ENCODE data around the gene BAIAP3.

Gene BAIAP3

DNA sequence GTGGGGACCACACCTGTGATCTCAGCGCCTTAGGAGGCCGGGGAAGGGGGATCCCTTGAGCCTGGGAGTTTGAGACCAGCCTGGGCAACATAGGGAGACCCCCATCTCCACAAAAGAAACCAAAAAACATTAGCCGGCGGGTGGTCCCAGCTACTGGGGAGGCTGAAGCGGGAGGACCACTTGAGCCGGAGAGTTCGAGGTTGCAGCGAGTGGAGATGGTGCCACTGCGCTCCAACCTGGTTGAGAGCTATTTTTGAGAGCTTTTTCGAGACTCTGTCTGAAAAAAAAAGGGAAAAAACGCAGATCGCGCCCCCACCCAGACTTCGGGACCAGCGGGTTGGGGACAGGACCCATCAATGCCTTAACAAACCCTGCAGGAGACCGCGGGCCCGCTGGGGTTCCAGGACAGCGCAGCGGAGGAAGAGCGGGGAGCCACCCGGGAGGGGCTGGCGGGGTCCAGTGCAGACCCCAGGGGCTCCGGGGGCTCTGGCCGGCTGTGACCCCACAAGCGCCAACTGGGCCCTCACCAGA, 762 bp upstream of the BAIAP3 start:
- DNase-seq (ENCODE audit: low spot score): no peak

DNA sequence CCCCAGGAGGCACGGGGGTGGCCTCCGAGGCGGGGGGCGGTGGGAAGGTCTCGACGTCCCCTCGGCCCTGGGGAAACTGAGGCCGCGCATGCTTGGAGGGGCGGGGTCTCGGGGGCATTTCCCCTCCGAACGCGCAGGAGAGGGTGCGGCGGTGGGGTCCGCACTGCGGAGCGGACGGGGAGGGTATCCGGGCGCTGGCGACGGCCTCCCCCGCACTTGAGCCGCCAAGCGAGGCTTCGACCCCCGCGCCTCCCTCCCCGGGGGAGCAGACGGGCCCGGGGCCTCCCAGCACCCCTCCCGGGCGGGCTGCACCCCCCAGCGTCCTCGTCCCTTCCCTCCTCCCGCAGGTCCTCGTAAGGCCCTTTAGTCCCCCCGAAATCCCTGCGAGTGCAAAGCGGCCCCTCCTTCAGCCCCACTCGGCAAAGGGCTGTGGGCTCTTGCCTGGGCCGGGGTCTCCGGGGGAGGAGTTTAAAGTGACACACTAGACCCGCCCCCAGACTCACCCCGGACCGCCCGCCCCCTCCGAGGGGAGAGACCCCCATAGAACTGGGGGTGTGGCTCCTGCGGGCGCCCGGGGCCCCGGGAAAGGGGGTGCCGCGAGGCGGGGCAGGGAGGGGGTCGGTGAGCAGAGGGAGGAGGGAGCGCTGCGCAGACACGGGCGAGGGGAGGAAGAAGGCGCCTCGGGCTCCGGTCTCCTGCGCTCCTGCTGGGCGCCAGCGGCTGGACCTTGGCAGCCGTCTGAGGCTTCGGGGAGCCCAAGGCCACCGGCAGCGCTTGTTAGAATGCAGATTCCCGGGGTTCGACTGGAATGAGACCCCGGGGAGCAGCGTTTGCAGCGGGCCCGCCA, 632 bp downstream of the BAIAP3 start:
- DNase-seq (ENCODE audit: low spot score): no peak

DNA sequence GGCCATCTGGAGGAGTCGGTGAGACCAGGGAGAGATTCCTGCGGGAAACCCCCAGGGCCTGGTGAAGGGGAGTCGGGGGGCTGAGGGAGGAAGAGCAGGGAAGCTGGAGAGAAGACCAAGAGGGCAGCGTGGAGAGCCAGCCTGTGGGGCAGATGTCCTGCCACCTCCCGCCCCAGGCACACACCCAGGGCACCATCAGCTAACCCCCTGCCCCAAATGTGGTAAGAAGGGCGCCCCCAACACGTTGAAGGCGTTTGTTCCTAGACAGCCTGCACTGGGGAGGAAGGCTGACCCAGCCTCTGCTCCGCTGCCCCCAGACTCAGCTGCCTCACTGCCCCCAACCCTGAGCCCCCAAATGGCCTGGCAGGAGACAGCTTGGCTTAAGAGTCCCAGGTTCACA, 1.3 kb downstream of the BAIAP3 start:
- DNase-seq (ENCODE audit: low spot score): no peak

DNA sequence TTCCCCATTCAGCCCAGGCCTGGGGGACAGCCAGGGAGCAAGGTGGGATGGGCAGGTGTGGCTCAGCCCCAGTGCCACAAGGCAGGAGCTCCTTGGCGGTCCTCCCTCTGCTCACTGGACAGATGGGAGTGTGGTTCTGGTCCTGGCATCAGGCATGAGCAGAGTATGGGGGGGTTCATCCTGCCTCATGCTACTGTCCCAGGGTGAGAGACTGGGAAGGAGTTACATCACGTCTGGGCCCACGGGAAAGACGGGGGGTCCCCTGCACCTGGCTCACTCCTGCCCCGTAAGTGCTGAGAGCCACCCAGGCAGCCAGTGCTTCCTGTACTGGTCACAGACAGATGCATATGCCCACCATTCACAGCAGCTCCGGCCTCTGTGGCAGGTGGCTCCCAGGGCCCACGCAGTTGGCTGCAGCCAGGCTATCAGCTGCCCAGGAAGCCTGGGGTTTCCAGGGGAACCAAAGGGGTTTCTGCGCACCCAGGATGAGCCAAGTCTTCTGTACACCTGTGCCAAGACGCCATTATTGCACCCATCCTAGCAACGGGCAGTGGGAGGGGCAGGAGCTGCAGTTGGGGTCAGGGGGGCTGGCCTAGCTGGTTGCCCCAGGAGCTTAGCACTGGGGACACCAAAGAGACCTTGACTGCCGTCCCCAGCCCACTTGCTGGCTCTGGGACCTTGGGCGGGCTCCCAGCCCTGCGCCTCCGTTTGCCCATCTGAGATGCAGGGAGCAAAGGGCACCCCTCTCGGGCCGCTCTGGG, 1.9 kb downstream of the BAIAP3 start:
- DNase-seq (ENCODE audit: low spot score): no peak

DNA sequence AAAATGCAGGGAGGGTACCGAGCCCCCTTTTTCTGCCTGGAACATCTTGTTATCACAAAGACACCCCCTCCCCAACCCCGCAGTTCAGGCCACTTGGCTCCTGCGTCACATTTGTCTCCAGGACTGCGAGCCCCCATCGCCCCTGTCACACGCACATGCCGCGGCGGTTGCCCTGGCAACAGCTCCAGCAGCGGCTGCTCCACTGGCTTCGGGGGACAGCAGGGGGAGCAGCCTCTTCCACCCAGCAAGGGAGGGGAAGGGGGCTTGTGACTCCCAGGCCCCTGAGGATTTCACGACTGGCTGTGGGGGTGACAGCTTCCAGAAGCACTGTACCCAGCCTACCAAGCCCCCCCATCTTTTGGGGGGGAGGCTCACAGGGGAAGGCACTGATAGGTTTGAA, 2.6 kb downstream of the BAIAP3 start:
- no peak for DNase-seq (ENCODE audit: low spot score)

DNA sequence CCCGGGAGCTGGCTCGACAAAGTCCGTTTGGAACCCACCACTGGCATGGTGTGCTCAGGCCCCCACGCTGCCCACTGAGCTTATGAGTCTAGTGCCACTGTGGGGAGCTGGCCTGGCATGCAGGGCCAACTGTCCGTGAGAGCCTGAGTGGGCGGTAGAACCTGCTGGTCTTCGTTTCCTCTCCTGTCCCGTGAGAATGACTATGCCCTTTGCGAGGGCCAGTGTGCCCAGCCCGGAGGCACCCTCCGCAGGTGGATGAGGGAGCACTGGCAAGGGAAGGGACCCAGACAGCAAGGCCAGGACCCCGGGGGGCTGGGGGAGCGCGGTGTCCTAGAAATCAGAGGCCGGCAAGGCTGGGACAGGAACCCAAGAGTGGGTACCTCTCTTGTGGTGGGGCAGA, 3.2 kb downstream of the BAIAP3 start:
- DNase-seq (ENCODE audit: low spot score): no peak

DNA sequence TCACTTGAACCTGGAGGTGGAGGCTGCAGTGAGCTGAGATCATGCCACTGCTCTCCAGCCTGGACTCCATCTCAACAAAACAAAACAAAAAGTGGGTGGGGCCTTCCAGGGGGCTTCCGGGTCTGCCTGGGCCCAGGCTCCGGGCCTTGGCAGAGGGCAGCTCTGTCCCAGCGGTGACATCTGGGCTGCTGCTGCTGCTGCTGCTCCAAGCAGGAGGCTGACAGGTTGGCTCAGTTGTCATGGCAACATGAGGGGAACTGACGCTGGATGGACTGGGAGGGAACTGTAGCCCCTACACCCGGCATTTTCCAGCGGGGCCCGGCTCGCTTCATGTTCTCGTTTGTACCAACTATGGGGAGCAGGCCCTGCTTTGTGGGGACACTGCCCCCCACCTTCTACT, 4.0 kb downstream of the BAIAP3 start:
- DNase-seq (ENCODE audit: low spot score): no peak

DNA sequence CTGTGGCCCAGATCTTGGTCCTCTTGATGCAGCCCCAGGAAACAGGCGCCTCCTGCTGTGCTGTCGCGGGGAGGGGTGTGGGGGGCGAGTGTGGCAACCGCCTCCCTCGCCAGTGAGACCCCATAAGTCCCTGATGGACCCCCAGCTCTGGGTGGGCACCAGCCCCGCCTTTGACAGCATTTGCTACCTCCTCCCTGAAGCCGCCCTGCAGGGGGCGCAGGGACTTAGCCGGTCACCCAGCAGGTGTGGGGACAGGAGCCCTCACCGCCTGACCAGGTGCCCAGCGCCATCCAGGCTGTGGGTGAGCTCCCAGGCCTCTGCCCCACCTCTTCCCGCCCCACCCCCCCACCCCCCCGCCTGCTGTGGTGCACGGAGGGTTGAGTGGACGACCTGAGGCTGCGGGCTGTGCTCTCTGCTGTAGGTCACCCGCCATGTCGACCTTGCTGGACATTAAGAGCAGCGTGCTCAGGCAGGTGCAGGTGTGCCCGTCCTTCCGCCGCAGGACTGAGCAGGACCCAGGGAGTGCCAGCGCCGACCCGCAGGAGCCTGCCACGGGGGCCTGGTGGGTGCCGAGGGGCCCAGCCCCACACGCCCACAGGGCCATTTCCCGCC, 4.8 kb downstream of the BAIAP3 start:
- DNase-seq (ENCODE audit: low spot score): no peak

DNA sequence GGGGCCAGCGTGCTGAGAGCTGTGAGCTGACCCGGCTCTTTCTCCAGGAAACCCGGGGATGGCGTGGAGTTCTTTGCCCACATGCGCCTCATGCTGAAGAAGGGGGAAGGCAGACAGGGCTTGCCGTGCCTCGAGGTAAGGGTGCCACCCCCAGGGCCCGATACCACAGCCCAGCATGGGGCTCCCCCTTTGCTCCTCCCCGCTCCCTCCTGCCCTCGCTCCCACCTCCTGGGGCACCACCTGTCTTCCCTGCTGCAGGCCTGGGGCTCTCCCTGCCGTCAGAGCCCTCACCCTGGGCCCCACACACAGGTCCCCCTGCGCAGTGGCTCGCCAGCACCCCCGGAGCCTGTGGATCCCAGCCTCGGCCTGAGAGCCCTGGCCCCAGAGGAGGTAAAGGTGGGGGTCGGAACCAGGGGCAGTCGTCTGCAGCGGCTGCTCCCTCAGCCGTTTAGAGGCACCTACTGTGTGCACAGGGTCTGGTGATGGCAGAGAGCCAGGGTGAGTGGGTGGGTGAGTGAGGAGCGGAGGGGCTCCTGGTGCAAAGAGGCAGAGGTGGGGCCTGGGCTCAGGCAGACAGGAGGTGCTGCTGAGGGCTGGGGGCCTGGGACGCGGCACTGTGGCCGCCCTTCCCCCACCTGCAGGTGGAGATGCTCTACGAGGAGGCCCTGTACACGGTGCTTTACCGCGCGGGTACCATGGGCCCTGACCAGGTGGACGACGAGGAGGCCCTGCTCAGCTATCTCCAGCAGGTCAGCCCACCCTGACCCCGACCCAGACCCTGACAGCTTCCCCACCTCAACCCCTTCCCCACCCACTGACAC, 5.6 kb downstream of the BAIAP3 start:
- no peak for DNase-seq (ENCODE audit: low spot score)

DNA sequence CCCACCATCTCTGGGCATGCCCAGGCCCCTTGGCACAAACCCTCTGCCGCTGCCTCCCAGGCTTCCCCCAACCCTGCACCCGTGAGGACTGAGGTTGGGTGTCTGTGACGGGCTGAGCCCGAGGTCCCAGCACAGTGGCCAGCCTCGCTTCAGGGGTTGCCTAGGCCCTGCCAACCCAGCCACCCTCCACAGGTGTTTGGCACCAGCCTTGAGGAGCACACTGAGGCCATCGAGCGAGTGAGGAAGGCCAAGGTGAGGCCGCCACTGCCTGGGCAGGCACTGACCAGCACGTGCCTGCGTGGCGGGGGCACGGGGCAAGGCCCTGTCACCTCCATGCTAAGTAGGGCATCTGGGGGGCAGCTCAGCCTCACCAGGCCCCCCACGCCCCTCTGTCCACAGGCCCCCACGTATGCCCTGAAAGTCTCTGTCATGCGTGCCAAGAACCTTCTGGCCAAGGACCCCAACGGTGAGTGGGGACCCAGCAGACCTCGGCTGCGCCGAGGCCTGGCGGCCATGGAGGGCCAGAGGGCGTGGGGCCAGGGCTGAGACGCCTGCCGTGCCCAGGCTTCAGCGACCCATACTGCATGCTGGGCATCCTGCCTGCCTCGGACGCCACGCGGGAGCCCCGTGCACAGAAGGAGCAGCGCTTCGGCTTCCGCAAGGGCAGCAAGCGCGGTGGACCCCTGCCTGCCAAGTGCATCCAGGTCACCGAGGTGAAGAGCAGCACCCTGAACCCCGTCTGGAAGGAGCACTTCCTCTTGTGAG, 7.5 kb downstream of the BAIAP3 start:
- no peak for DNase-seq (ENCODE audit: low spot score)

DNA sequence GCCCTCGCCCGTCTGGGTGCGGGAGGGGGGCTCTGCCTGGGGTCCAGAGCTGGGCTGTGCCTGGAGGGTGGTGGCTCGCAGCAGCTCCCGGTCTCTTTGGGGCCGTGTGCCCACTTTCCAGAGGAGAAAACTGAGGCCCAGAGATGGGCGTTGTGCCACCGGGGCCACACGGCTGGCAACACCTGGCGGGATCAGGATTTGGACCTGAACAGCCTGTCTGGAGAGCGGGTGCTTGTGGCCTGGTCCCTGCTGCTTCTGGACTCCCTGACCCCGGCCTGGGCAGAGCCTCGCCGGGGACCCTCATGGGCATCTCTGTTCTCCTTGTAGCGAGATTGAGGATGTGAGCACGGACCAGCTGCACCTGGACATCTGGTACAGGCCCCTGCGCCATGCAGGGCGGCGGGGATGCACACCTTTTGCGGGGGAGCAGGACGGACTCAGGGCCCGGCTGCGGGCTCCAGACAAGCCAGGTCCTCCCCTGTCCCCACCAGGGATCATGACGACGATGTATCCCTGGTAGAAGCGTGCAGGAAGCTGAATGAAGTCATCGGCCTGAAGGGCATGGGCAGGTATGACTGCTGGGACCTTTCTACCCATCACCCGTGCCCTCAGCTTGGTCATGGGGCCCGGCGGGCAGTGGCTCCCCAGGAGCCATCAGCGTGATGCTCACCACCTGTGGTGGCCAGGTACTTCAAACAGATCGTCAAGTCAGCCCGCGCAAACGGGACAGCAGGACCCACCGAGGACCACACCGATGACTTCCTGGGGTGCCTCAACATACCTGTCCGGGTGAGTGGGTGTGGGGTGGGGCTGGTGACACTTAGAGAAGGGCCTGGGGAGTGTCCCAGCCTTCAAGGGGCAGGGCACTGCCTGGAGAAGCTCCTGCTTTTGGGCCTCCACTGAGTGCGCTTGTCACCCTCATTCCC, 8.3 kb downstream of the BAIAP3 start:
- DNase-seq (ENCODE audit: low spot score): no peak

DNA sequence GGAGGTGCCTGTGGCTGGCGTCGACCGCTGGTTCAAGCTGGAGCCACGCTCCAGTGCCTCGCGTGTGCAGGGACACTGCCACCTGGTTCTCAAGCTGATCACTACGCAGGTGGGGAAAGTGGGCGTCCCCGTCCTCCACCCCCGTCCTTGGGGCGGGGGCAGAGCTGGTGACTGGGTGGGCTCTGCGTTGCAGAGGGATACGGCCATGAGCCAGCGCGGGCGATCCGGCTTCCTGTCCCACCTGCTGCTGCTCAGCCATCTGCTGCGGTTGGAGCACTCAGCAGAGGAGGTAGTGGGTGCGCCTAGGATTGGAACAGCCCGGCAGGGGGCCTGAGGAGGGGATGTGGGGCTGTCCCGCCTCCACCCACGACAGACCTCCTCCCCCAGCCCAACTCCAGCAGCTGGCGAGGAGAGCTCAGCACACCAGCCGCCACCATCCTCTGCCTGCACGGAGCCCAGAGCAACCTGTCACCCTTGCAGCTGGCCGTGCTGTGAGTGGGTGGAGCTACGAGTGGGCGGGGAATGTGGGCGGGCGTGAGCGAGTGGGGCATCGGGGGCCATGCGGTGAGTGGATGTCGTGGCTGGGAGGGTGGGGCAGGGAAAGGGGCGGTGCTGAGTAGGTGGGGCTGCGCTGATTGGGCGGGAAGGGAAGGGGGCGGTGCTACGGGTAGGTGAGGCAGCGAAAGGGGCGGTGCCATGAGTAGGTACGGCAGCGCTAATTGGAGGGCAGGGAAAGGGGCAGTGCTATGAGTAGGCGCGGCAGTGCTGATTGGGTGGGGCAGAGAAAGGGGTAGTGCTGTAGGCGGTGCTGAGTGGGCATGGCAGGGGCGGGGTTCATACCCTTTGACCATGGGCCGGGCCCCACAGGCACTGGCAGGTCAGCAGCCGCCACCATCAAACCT, 9.3 kb downstream of the BAIAP3 start:
- DNase-seq (ENCODE audit: low spot score): peak; percentile 93

DNA sequence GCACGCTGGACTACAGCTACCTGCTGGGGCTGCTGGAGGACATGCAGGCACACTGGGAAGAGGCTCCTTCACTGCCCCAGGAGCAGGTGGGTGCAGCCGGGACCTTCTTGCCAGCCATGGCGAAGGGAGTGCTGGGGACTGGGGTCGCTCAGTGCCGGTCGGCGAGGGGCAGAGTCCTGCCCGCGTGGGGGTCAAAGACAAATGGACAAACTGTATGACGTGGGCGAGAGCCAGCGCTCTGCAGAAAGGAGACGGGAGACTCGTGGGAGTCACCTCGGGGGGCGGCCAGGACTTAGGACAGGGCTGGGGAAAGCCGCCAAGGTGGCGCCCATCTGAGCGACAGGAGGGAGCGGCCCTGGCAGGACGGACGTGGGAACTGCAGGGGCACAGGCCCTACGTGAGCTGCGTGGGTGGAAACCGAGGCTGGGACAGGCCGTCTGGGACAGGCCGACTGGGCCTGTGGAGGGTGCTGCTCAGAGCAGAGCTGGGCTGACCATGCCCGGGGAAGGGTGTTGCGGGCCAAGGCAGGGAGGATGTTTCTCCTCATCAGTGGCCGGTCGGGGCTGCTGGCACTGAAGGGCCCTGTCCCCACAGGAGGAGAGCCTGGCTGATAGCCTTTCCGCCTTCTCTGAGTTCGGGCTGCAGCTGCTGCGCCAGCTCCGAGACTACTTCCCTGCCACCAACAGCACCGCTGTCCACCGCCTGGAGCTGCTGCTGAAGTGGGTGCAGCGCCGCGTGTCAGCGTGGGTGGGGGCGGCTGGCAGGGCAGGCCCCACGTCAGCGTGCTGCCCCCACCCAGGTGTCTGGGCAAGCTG, 10.2 kb downstream of the BAIAP3 start:
- DNase-seq (ENCODE audit: low spot score): no peak

DNA sequence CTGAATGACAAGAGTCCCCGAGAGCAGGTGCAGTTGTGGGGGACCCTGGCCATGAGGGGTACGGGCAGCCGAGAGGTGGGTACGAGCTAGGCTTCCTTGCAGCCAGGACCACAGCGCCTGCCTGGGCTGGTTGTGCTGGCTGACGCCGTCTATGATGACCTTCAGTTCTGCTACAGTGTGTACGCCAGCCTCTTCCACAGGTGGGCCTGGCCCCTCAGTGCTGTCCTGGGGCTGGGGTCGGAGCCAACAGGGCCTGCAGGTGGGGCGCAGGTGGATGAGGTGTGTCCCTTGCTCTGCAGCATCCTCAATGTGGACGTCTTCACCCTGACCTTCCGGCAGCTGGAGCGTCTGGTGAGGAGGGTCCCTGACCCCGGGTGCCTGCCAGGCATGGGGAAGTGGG, 11.1 kb downstream of the BAIAP3 start:
- no peak for DNase-seq (ENCODE audit: low spot score)

DNA sequence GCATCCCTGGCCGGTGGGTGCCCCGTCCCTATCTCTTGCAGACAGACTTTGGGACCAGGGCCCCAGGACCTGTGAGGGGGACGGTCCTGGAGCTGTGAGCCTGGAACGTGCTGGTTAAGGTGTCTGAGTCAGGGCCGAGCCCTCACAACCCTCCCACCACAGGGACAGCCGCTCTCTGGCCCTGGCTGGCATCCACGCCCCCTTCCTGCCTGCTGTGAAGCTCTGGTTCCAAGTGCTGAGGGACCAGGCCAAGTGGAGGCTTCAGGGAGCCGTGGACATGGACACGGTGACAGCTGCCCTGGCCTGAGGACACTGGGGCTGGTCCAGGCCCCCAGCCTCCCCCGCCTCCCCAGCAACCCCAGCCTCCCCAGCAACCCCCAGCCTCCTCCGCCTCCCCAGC, 11.6 kb downstream of the BAIAP3 start:
- DNase-seq (ENCODE audit: low spot score): no peak

DNA sequence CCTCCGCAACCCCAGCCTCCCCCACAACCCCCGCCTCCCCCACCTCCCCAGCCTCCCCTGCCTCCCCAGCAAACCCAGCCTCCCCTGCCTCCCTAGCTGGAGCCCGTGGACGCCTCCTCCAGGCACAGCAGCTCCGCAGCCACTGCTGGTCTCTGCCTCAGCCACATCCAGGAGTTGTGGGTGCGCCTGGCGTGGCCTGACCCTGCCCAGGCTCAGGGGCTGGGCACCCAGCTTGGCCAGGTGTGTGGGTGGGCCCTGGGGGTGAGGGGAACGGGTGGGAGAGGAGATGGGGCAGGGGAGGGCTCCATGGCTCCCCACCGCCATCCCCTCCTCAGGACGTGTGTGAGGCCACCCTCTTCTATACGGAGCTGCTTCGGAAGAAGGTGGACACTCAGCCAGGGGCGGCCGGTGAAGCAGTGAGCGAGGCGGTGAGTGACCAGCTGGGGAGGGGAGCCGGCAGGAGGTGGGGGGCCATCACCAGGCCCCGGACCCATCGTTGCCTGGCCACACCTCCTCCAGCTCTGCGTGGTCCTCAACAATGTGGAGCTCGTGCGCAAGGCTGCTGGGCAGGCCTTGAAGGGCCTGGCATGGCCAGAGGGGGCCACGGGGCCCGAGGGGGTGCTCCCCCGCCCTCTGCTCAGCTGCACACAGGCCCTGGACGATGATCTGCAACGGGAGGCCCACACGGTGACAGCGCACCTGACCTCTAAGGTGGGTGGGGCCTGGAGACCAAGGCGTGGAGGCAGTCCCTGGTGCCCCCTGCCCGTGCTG, 12.4 kb downstream of the BAIAP3 start:
- DNase-seq (ENCODE audit: low spot score): no peak
